Endothelial cell of umbilical vein (primary cell): ENCODE measurements around the gene ARHGAP15. TPM values are rescaled to one million over a fixed set of nuclear protein-coding genes. Genes with fewer than 3 reads are reported as not detected.

ENCODE experiments used
- BruUV-seq: library from RNA; stranded (reverse); fragments of 400-500 nt; replicated peaks from 2 replicates; lab custom pipeline; 2021; lab: Mats Ljungman, UMichigan
- CTCF ChIA-PET: fragments of 300-600, 350-600 bp; sonication (Branson Sonifier 250); formaldehyde crosslinking; loops from one replicate; lab custom pipeline; 2021; ENCODE audit warnings: antibody characterized with exemption, inconsistent platforms; lab: Charles Lee
- POLR2A ChIA-PET: fragments of 300-600, 350-600 bp; sonication (Branson Sonifier 250); formaldehyde crosslinking; loops from one replicate; lab custom pipeline; 2021; ENCODE audit warnings: antibody characterized with exemption, inconsistent platforms; lab: Charles Lee
- DNase-seq: peaks from one replicate; pipeline ENCODE4 v3.0.0-alpha.2; 2011; ENCODE audit warnings: low read depth, low spot score
- FAIRE-seq: peaks from 2 replicates; lab custom pipeline; 2011; peaks lifted over from hg19 to GRCh38; lab: Jason Lieb, UNC
- H2AFZ ChIP-seq: 2 replicates; pipeline ENCODE4 v1.6.0; 2012; ENCODE audit warnings: low read depth, low read length, control low read depth, inconsistent platforms
- H3K27ac ChIP-seq: 2 replicates; pipeline ENCODE4 v1.5.1; 2011; ENCODE audit warnings: low read depth, mild to moderate bottlenecking, control low read depth, low read length, moderate library complexity; ENCODE audit not compliant: insufficient read depth
- H3K27me3 ChIP-seq, 2 experiments: 2 replicates each; pipeline versions ENCODE4 v1.6.0 to v1.6.1; 2011; ENCODE audit warnings: low read length in 2 of 2, mixed read lengths in 1 of 2; ENCODE audit not compliant: control insufficient read depth in 2 of 2, insufficient read depth in 2 of 2
- H3K36me3 ChIP-seq, 2 experiments: 2 replicates in 1 of 2; 3 replicates in 1 of 2; pipeline ENCODE4 v1.5.1; 2011; ENCODE audit warnings: low read length in 2 of 2, mild to moderate bottlenecking in 1 of 2, moderate library complexity in 1 of 2; ENCODE audit not compliant: control insufficient read depth in 2 of 2, insufficient read depth in 2 of 2; ENCODE audit errors: extremely low read depth in 1 of 2
- H3K4me1 ChIP-seq: 3 replicates; pipeline ENCODE4 v1.5.1; 2011; ENCODE audit warnings: mild to moderate bottlenecking, low read length; ENCODE audit not compliant: control insufficient read depth, insufficient read depth; ENCODE audit errors: extremely low read depth
- H3K4me2 ChIP-seq: 2 replicates; pipeline ENCODE4 v1.6.1; 2011; ENCODE audit warnings: low read length, control low read depth, mixed read lengths; ENCODE audit not compliant: insufficient read depth
- H3K4me3 ChIP-seq, 3 experiments: fragments of 200-600 bp in 1 of 3; sonication (generic), shearing (Covaris generic) in 1 of 3; replicated peaks in 1 of 3; 2 replicates each; pipeline ENCODE4 v1.5.1; 2011 to 2016; ENCODE audit warnings: control low read depth in 3 of 3, low read length in 3 of 3, mild to moderate bottlenecking in 2 of 3, inconsistent platforms in 1 of 3, low read depth in 1 of 3, moderate library complexity in 1 of 3; ENCODE audit not compliant: insufficient read depth in 1 of 3
- H3K79me2 ChIP-seq: 2 replicates; pipeline ENCODE4 v1.6.0; 2012; ENCODE audit warnings: low read length, inconsistent platforms; ENCODE audit not compliant: control insufficient read depth, insufficient read depth
- H3K9ac ChIP-seq: replicated peaks from 2 replicates; pipeline ENCODE3; 2011; ENCODE audit warnings: low read length, control low read depth; ENCODE audit not compliant: insufficient read depth; ENCODE audit errors: extremely low read depth
- H3K9me1 ChIP-seq: replicated peaks from 3 replicates; pipeline ENCODE4 v1.6.0; 2011; ENCODE audit warnings: mild to moderate bottlenecking, low read length; ENCODE audit not compliant: control insufficient read depth, insufficient read depth; ENCODE audit errors: extremely low read depth
- H3K9me3 ChIP-seq: replicated peaks from 2 replicates; pipeline ENCODE4 v1.5.1; 2012; ENCODE audit warnings: low read length, inconsistent platforms; ENCODE audit not compliant: control insufficient read depth, insufficient read depth
- H4K20me1 ChIP-seq: replicated peaks from 2 replicates; pipeline ENCODE3; 2011; ENCODE audit warnings: mild to moderate bottlenecking, low read length; ENCODE audit not compliant: control insufficient read depth, insufficient read depth; ENCODE audit errors: extremely low read depth
- EZH2 ChIP-seq: IDR thresholded peaks from 2 replicates; pipeline ENCODE4 v1.6.1; 2012; ENCODE audit warnings: borderline replicate concordance, low read depth, mild to moderate bottlenecking, moderate library complexity, low read length, inconsistent platforms; ENCODE audit not compliant: severe bottlenecking
- FOS ChIP-seq: IDR thresholded peaks from 2 replicates; pipeline ENCODE4 v1.6.1; 2011; ENCODE audit warnings: mild to moderate bottlenecking, low read length, moderate library complexity, borderline replicate concordance; ENCODE audit not compliant: insufficient read depth
- GATA2 ChIP-seq: IDR thresholded peaks from 2 replicates; pipeline ENCODE4 v1.7.0; 2011; ENCODE audit warnings: low read depth, mild to moderate bottlenecking, moderate library complexity, mixed read lengths, low read length; ENCODE audit not compliant: insufficient read length, insufficient read depth
- JUN ChIP-seq: IDR thresholded peaks from 2 replicates; pipeline ENCODE4 v1.6.1; 2011; ENCODE audit warnings: borderline replicate concordance, low read depth; ENCODE audit not compliant: insufficient read length, insufficient read depth
- MAX ChIP-seq: IDR thresholded peaks from 2 replicates; pipeline ENCODE4 v1.6.1; 2011; ENCODE audit not compliant: insufficient read depth, insufficient read length
- POLR2AphosphoS5 ChIP-seq: IDR thresholded peaks from 2 replicates; pipeline ENCODE4 v1.6.1; 2012; ENCODE audit warnings: low read depth, mild to moderate bottlenecking, control low read depth, low read length, moderate library complexity; ENCODE audit not compliant: insufficient read depth
- dilution Hi-C: fragments of 300-500 bp; cut with MboI; formaldehyde crosslinking; loops from one replicate; pipeline ENCODE4 v1.15.0; 2019; ENCODE audit warnings: low sequenced_read_pairs; ENCODE audit not compliant: extremely low pct_ligation_motif_present
- intact Hi-C: fragments of 100-400 bp; cut with micrococcal nuclease; formaldehyde crosslinking; loops from one replicate; pipeline ENCODE4 v1.10.0; 2022
- polyA plus RNA-seq, 4 experiments: library from polyadenylated mRNA; depleted of rRNA in 3 of 4; stranded (reverse) in 3 of 4; unstranded in 1 of 4; fragments of >200 nt; gene quantifications; 2 replicates each; pipeline versions ENCODE4 v1.2.1 to v1.2.3, GENCODE V29; 2011 to 2012; ENCODE audit warnings: missing spikeins in 1 of 4
- total RNA-seq: library from RNA; stranded (reverse); gene quantifications from 2 replicates; pipeline ENCODE4 v1.2.3, GENCODE V29; 2021

ARHGAP15 gene
- total and polyA plus RNA-seq, 2 donors (not counting 3 experiments of a cell fraction or from before 2014, with no cell fraction given), result not detected

GRCh38 chr2:143683977-143684376, 554.8 kb downstream of the ARHGAP15 start:
- FAIRE-seq (no peak), DNase-seq (no peak)
- H3K4me1 ChIP-seq, result no peaks in the 10 kb centered on the region
- ChIA-PET CTCF (interaction anchor here (1.2 kb wide), 1 partner anchor 18 kb away, joined by 3 read pairs; no protein-coding TSS in a partner anchor), POLR2A (no interaction called here)
- intact Hi-C loops (no loop called here), dilution Hi-C loops (no loop called here)
- no peak overlapping the region for H3K4me3 ChIP-seq
- H2AFZ ChIP-seq, result no peak overlapping the region
- H3K27me3 ChIP-seq, result no peaks in the 10 kb centered on the region
- no peaks in the 10 kb centered on the region for H4K20me1 ChIP-seq
- no peak overlapping the region for H3K9ac ChIP-seq
- H3K9me3 ChIP-seq, result no peaks in the 10 kb centered on the region
- H3K27ac ChIP-seq, result no peak overlapping the region
- no peaks in the 10 kb centered on the region for H3K9me1 ChIP-seq
- no TSS peak for BruUV-seq
- H3K4me2 ChIP-seq, result no peak overlapping the region
- no peaks in the 10 kb centered on the region for H3K36me3 ChIP-seq
- no peaks in the 10 kb centered on the region for H3K79me2 ChIP-seq
- no peak for TF ChIP-seq JUN
- no peak for TF ChIP-seq MAX
- no peak for TF ChIP-seq EZH2
- TF ChIP-seq POLR2AphosphoS5, result no peak
- TF ChIP-seq GATA2, result no peak
- TF ChIP-seq FOS, result no peak

GRCh38 chr2:143684551-143685320, 555.5 kb downstream of the ARHGAP15 start:
- no peaks in the 10 kb centered on the region for H3K9me3 ChIP-seq
- DNase-seq (no peak), FAIRE-seq (no peak)
- H3K9me1 ChIP-seq, result no peaks in the 10 kb centered on the region
- no peaks in the 10 kb centered on the region for H3K27me3 ChIP-seq
- H3K4me1 ChIP-seq, result no peaks in the 10 kb centered on the region
- CTCF ChIA-PET, result interaction anchor here (0.8 to 1.2 kb wide), 2 partner anchors 10 to 16 kb away, joined by 3 to 4 read pairs; no protein-coding TSS in a partner anchor
- H3K27ac ChIP-seq, result no peak overlapping the region
- no peak overlapping the region for H3K9ac ChIP-seq
- dilution Hi-C loops (no loop called here), intact Hi-C loops (no loop called here)
- H4K20me1 ChIP-seq, result no peaks in the 10 kb centered on the region
- POLR2A ChIA-PET, result no interaction called here
- no peaks in the 10 kb centered on the region for H3K36me3 ChIP-seq
- no peak overlapping the region for H2AFZ ChIP-seq
- H3K79me2 ChIP-seq, result no peaks in the 10 kb centered on the region
- TF ChIP-seq POLR2AphosphoS5, result no peak
- H3K4me3 ChIP-seq, result no peak overlapping the region
- no peak overlapping the region for H3K4me2 ChIP-seq
- BruUV-seq, result no TSS peak
